Activated CD8-positive, alpha-beta T cell treated with anti-CD3 and anti-CD28 coated beads for 36 hours (primary cell): Measurements from ENCODE around the gene CENPP. TPM values are rescaled to one million over a fixed set of nuclear protein-coding genes. Genes with fewer than 3 reads are reported as not detected.

Experiments used
- ATAC-seq: fragments of 200-7000 bp; cut with Tn5 transposase; one replicate; pipeline ENCODE4 v1.10.0; 2021; ENCODE audit warnings: mild to moderate bottlenecking, moderate library complexity
- CTCF ChIA-PET: fragments of 350-600 bp; sonication (Branson Sonifier 250); formaldehyde crosslinking; loops from one replicate; lab custom pipeline; 2021; ENCODE audit warnings: antibody characterized with exemption; lab: Charles Lee
- POLR2A ChIA-PET: fragments of 350-600 bp; sonication (Branson Sonifier 250); formaldehyde crosslinking; loops from one replicate; lab custom pipeline; 2021; ENCODE audit warnings: antibody characterized with exemption; lab: Charles Lee
- DNase-seq: peaks from one replicate; pipeline ENCODE4 v3.0.0-alpha.2; 2020
- H3K27ac Mint-ChIP-seq: one replicate; pipeline ENCODE4 v1.8.0; 2021; ENCODE audit warnings: mild to moderate bottlenecking, mixed read lengths
- H3K27me3 Mint-ChIP-seq: one replicate; pipeline ENCODE4 v1.8.0; 2021; ENCODE audit warnings: mixed read lengths
- H3K36me3 Mint-ChIP-seq: one replicate; pipeline ENCODE4 v1.8.0; 2021; ENCODE audit warnings: low read depth, mixed read lengths
- H3K4me1 Mint-ChIP-seq: one replicate; pipeline ENCODE4 v1.8.0; 2021; ENCODE audit warnings: low read depth, mixed read lengths
- H3K4me3 Mint-ChIP-seq: one replicate; pipeline ENCODE4 v1.8.0; 2021; ENCODE audit warnings: mild to moderate bottlenecking, moderate library complexity, mixed read lengths
- H3K9me3 Mint-ChIP-seq: one replicate; pipeline ENCODE4 v1.8.0; 2021; ENCODE audit warnings: mixed read lengths
- CTCF ChIP-seq: fragments of 200-600 bp; IDR thresholded peaks from one replicate; pipeline ENCODE4 v1.8.0; 2022; ENCODE audit warnings: antibody characterized with exemption, mild to moderate bottlenecking
- intact Hi-C: fragments of 100-400 bp; cut with micrococcal nuclease; formaldehyde crosslinking; loops from one replicate; pipeline ENCODE4 v1.10.0; 2022
- total RNA-seq, 2 experiments: library from RNA; stranded (reverse); gene quantifications; one replicate each; pipeline ENCODE4 v1.2.3, GENCODE V29; 2021

The CENPP gene
- total RNA-seq, 2 experiments from 2014 or later: 22.5 to 28.7 TPM

GRCh38 chr9:92467041-92467440 is 141.3 kb downstream of the CENPP start:
- DNase-seq: no peak
- Mint-ChIP-seq H3K4me3 (no peak overlapping the region), H3K27me3 (no peaks in the 10 kb centered on the region), H3K27ac (no peak overlapping the region), H3K4me1 (no peaks in the 10 kb centered on the region), H3K36me3 (no peaks in the 10 kb centered on the region), H3K9me3 (no peaks in the 10 kb centered on the region)
- intact Hi-C loops: no loop called here
- ATAC-seq: no peak
- no peak for TF ChIP-seq CTCF
- ChIA-PET POLR2A (no interaction called here), CTCF (no interaction called here)

- CTCF ChIA-PET: no interaction called here
- no peak overlapping the region for H3K4me3 Mint-ChIP-seq
- no peaks in the 10 kb centered on the region for H3K27me3 Mint-ChIP-seq
- no peaks in the 10 kb centered on the region for H3K4me1 Mint-ChIP-seq
- ATAC-seq (no peak), DNase-seq (no peak)
- no peak overlapping the region for H3K27ac Mint-ChIP-seq
- intact Hi-C loops: no loop called here
- no peaks in the 10 kb centered on the region for H3K9me3 Mint-ChIP-seq
- TF ChIP-seq CTCF: no peak
- no peaks in the 10 kb centered on the region for H3K36me3 Mint-ChIP-seq
- POLR2A ChIA-PET: no interaction called here
Measured at GRCh38 chr9:92467511-92467910, 141.8 kb downstream of the CENPP start.

GRCh38 chr9:92468206-92468605 is 142.5 kb downstream of the CENPP start:
- ChIA-PET CTCF (no interaction called here), POLR2A (no interaction called here)
- ATAC-seq (no peak), DNase-seq (no peak)
- intact Hi-C loops: no loop called here
- H3K27me3 Mint-ChIP-seq: no peaks in the 10 kb centered on the region
- no peaks in the 10 kb centered on the region for H3K4me1 Mint-ChIP-seq
- no peak for TF ChIP-seq CTCF
- H3K36me3 Mint-ChIP-seq: no peaks in the 10 kb centered on the region
- no peaks in the 10 kb centered on the region for H3K9me3 Mint-ChIP-seq
- no peak overlapping the region for H3K27ac Mint-ChIP-seq
- no peak overlapping the region for H3K4me3 Mint-ChIP-seq

GRCh38 chr9:92474587-92474986 is 148.8 kb downstream of the CENPP start:
- POLR2A ChIA-PET: no interaction called here
- Mint-ChIP-seq H3K27me3 (no peaks in the 10 kb centered on the region), H3K4me3 (no peak overlapping the region), H3K9me3 (no peaks in the 10 kb centered on the region), H3K4me1 (no peaks in the 10 kb centered on the region), H3K36me3 (no peaks in the 10 kb centered on the region), H3K27ac (no peak overlapping the region)
- CTCF ChIA-PET: no interaction called here
- DNase-seq (no peak), ATAC-seq (no peak)
- no peak for TF ChIP-seq CTCF
- intact Hi-C loops: no loop called here

- no peak for DNase-seq
- Mint-ChIP-seq H3K9me3 (no peaks in the 10 kb centered on the region), H3K4me3 (no peak overlapping the region), H3K36me3 (no peaks in the 10 kb centered on the region), H3K27me3 (no peaks in the 10 kb centered on the region), H3K27ac (no peak overlapping the region), H3K4me1 (peaks cover 5% of the 10 kb centered on the region)
- CTCF ChIA-PET: interaction anchor here (0.6 to 1.5 kb wide), 2 partner anchors 337 to 824 kb away, joined by 3 to 4 read pairs; no protein-coding TSS in a partner anchor
- intact Hi-C loops: no loop called here
- POLR2A ChIA-PET: no interaction called here
- no peak for ATAC-seq
- no peak for TF ChIP-seq CTCF
Measured at GRCh38 chr9:92476962-92477361, 151.2 kb downstream of the CENPP start.
